ENCODE data around the gene IBTK.

DNA sequence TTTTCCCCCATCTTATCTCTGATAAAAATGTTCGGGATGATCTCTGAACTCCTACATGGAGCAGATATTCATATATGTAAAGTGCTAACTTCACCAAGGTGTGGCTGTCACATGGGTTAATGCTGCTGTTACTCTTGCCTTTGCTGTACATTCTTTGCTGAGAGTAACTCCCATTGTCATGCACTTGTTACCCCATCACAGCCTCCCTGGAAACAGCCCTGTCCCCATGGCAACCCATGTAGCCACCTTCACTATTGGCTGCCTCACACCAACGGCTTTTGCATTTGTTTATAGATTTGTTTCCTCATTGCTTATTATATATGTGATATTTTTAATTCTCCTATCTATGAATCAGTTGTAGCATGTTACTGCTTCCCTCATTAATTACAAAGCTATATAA lies 17.3 kb upstream of the IBTK start:
- TF ChIP-seq, protein P1, sequence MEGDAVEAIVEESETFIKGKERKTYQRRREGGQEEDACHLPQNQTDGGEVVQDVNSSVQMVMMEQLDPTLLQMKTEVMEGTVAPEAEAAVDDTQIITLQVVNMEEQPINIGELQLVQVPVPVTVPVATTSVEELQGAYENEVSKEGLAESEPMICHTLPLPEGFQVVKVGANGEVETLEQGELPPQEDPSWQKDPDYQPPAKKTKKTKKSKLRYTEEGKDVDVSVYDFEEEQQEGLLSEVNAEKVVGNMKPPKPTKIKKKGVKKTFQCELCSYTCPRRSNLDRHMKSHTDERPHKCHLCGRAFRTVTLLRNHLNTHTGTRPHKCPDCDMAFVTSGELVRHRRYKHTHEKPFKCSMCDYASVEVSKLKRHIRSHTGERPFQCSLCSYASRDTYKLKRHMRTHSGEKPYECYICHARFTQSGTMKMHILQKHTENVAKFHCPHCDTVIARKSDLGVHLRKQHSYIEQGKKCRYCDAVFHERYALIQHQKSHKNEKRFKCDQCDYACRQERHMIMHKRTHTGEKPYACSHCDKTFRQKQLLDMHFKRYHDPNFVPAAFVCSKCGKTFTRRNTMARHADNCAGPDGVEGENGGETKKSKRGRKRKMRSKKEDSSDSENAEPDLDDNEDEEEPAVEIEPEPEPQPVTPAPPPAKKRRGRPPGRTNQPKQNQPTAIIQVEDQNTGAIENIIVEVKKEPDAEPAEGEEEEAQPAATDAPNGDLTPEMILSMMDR (IDR thresholded peaks at IDR 0.05): no peak
- TF ChIP-seq POLR2A (IDR thresholded peaks at IDR 0.05): no peak
